Left ventricle myocardium superior (tissue), 1 donor: ENCODE measurements around the gene CYP3A4. TPM values are rescaled to one million over a fixed set of nuclear protein-coding genes. Genes with fewer than 3 reads are reported as not detected.
A peak's percentile ranks its signal among the peaks of the same experiment; 100 is the strongest.
"Not testable (repeated sequence)": the region's sequence is repeated elsewhere in the genome, so short reads cannot be mapped to it uniquely, and the experiment has no call there.

ENCODE experiments used
- ATAC-seq: fragments of 200-7000 bp; cut with Tn5 transposase; one replicate; pipeline ENCODE4 v1.9.1; 2020; ENCODE audit warnings: mild to moderate bottlenecking, moderate library complexity
- DNase-seq: peaks from one replicate; pipeline ENCODE4 v3.0.0-alpha.2; 2020
- intact Hi-C: fragments of 100-400 bp; cut with micrococcal nuclease; formaldehyde crosslinking; loops from one replicate; pipeline ENCODE4 v1.11.0; 2022
- total RNA-seq: library from RNA; stranded (reverse); fragmentation: NEBNext Ultra II Directional; extraction: Animal tissue kit (Norgen Biotek cat#: 25700); gene quantifications from one replicate; pipeline ENCODE4 v1.2.1, GENCODE V29; 2021
- donor health status: DM: no; HTN: yes; CAD: no; lungs with severe emphysema.

Gene CYP3A4
- total RNA-seq, 1 donor from 2014 or later, result not detected

DNA sequence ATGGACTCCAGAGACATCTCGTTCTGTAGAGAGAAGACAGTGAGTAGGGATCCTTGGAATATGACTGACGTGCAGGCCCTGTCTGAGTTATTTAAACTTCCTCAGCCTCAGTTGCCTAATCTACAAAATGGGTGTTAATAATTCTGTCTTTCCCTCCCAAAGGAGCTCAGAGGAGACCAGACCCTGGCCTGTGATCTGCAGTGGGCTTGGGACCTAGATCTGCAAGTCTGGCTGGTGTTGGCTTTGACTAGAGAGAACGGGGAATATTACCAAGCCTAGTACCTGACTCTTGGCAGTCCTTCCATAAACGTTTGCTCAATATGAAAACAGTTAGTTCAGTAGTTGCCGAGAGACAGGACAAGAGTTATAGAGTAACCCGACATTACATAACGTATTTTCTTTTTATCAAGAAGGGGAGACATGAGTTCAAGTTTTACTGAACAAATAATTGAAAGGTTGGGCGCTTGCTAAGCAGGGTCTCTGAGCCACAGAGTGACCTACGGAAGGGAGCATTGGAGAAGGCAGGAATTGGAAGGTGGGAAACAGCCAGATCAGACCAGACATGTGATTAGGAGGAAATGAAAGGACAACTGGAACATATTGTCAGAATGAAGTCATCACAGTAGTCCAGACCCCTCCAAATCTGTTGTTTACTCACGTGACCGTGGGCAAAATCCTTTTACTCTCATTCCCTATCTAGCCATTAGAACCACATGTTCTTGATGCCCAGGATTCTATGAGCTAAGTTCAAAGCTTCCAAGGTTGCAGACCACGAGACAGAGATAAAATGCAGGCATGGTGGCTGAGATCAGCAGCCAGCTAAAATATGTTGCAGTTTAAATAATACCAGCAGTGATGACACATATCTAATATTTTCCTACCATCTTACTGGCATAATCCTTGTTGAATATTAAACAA lies 10.9 kb upstream of the CYP3A4 start:
- DNase-seq (no peak), ATAC-seq (peak; percentile 62)
- intact Hi-C loops, result no loop called here

GRCh38 chr7:99793443-99793842 lies 9.5 kb upstream of the CYP3A4 start:
- DNase-seq, result no peak
- ATAC-seq, result no peak
- intact Hi-C loops, result no loop called here

- no peak for DNase-seq
- no peak for ATAC-seq
- intact Hi-C loops, result no loop called here
Measured at GRCh38 chr7:99792967-99793366, 9.0 kb upstream of the CYP3A4 start.

DNA sequence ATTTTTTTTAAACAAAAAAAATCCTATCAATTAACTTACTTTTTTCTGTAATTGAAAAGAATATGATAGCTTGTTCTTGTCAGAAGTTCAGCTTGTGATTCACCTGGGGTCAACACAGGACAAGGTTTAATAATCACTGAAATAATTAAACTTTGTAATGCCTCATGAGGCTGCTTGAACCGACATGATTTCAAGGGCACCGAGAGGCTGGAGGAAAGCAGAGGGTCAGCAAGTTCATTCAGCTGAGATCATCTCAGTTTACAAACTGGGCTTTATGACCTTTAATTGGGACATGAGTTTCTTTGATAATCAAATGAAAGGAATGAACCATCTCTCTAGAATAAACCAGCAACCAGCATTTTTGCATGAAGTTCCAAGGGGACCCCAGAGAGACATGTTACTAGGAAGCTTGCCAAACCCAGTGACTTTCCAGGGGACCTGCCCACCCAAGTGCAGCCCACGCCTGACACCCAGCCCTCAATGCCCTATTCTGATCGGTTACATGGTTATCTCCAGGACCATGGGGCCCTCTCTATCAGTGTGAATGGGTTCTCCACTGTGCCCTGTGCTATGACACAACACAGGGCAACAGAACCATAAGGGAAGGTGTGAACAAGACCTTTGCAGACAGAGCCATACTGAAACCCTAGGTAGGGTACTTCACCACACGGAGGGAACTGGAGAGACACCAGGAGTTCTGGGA lies 7.8 kb upstream of the CYP3A4 start:
- ATAC-seq, result no peak
- intact Hi-C loops, result no loop called here
- no peak for DNase-seq

DNA sequence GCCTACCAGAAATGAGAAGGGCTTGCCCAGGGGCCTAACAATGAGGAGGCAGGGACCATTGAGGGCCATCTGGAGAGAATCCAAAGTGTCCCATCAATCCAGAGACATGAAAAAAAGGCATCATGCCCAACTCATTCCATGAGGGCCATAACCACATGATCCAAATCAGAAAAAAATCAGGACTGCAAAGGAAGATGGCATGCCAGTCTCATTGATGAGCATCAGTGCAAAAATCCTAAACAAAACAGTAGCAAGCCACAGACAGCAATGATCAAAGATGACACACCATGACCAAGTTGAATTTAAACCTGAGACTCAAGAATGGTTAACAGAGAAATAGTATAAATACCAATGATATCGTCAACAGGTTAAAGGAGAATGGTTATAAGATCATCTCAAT lies 7.0 kb upstream of the CYP3A4 start:
- DNase-seq, result no peak
- ATAC-seq, result no peak
- intact Hi-C loops, result no loop called here

GRCh38 chr7:99790407-99790806 lies 6.4 kb upstream of the CYP3A4 start:
- DNase-seq (no peak), ATAC-seq (no peak)
- intact Hi-C loops, result no loop called here

GRCh38 chr7:99789441-99790070 lies 5.6 kb upstream of the CYP3A4 start:
- peak; percentile 34 for ATAC-seq
- no peak for DNase-seq
- intact Hi-C loops, result no loop called here

- DNase-seq, result no peak
- intact Hi-C loops, result no loop called here
Measured at GRCh38 chr7:99788554-99788953, 4.6 kb upstream of the CYP3A4 start.

DNA sequence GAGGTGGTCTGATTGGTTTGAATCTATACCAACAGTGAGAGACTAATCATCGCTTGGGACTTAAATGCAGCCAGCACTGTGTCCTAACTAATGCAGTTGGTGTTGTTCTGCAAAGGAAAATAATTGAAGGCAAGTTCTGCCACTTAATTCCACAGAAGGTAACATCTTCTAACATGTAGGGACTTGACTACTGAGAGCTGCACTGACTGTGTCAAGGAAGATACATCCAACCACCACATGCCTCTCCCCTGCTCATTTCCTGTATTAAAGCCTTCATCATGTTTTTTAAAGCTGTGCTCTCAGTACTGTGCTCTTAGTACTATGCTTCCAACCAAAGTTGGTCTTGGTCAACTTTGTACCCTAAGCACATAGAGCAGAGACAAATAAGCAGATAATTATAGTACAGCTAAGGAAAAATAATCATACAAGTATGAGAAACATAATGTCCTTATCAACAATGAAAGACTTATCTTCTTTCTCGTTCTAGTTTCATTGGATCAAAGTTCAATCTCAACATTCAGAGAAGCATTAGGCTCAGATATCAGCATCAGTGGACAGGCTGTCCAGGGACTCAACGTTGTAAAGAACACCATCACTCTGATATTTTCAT lies 2.8 kb upstream of the CYP3A4 start:
- DNase-seq (no peak), ATAC-seq (no peak)
- intact Hi-C loops, result no loop called here

More at GRCh38 chr7:99788554-99788953, 4.6 kb upstream of the CYP3A4 start:
- no peak for ATAC-seq

DNA sequence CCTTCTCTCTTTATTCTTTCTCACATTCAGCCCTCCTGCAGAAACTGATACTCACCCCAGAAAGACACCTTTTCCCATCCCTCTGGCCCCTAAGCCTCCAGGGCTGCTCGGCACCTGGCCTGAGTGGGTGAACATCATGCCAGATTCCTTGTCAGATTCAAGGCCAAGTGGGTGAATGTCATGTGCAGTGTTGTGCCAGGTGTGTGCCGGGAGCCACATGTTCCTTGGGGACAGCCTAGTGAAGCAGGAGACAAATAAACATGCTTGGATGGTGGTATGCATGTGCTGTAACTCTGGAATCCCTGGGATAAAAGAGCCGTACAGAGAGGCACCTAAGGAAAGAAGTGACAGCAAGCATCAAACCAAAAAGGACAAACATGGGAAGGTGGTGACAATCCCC lies 1.7 kb upstream of the CYP3A4 start:
- DNase-seq, ATAC-seq, intact Hi-C loops: not testable (repeated sequence)

GRCh38 chr7:99782012-99782953 lies 1.7 kb downstream of the CYP3A4 start:
- no peak for DNase-seq
- intact Hi-C loops, result no loop called here
- no peak for ATAC-seq

DNA sequence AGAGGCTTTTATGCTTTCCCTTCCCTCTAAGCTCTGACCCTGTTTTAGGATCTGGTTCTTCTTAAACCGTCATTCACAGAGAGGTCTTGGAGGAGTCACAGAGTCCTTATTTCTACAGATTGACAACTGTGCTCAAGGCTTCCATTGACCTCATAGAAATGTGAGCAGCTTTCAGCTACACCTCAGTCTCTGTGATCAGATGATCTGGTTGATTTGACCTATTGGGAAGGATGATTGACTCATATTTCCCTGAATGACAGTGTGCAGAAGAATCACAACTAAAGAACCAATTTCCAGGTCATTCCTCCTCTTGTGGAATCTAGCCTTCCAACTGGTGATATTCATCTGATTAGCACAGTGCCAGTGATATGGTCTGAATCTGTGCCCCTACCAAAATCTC lies 3.4 kb downstream of the CYP3A4 start:
- intact Hi-C loops, result no loop called here
- no peak for DNase-seq
- no peak for ATAC-seq

- ATAC-seq (no peak), DNase-seq (no peak)
- intact Hi-C loops, result no loop called here
Measured at GRCh38 chr7:99779949-99780348, 4.0 kb downstream of the CYP3A4 start.

- intact Hi-C loops, result no loop called here
- DNase-seq, result no peak
- no peak for ATAC-seq
Measured at GRCh38 chr7:99778880-99779279, 5.1 kb downstream of the CYP3A4 start.

DNA sequence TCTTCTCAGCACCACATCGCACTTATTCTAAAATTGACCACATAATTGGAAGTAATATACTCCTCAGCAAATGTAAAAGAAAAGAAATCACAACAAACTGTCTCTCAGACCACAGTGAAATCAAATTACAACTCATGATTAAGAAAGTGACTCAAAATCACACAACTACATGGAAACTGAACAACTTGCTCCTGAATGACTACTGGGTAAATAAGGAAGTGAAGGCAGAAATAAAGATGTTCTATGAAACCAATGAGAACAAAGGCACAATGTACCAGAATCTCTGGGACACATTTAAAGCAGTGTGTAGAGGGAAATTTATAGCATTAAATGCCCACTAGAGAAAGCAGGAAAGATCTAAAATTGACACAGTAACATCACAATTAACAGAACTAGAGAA lies 10.6 kb downstream of the CYP3A4 start:
- ATAC-seq, intact Hi-C loops, DNase-seq: not testable (repeated sequence)

GRCh38 chr7:99772565-99772964 lies 11.4 kb downstream of the CYP3A4 start:
- DNase-seq (no peak), ATAC-seq (no peak)
- intact Hi-C loops, result no loop called here

DNA sequence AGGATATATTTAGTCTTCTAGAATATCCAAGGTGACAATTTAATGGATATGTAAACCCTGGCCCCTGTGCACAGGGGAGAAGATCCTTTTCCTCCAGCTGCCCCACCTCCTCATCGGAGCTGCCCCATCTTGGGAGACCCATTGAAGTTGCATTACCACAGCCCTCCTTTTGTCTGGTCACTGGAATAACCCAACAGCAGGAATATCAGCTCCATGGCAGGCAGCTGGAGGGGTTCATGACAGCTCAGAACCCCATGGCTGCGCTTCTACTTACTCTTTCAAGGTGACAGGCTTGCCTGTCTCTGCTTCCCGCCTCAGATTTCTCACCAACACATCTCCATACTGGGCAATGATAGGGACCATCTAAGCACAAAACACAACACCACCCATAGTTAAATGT lies 14.5 kb downstream of the CYP3A4 start:
- ATAC-seq, intact Hi-C loops, DNase-seq: not testable (repeated sequence)

DNA sequence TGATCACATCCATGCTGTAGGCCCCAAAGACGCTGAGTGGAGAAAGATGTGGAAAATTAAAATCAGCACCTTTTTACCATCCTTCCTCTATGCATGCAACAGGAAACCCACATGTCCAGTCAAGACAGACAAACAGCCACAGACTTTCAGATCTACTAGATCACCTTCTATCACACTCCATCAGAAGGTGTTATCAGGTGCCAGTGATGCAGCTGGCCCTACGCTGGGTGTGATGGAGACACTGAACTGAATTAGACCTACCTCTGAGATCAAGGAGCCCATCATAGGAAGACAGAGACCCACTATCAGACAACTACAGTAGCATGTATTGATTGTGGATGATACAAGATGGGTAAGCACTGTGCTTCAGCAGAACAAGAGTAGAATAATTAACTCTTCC lies 15.5 kb downstream of the CYP3A4 start:
- no peak for ATAC-seq
- no peak for DNase-seq
- intact Hi-C loops, result no loop called here

GRCh38 chr7:99767662-99768061 lies 16.3 kb downstream of the CYP3A4 start:
- ATAC-seq (no peak), DNase-seq (no peak)
- intact Hi-C loops, result no loop called here
